ENCODE results near the gene MUC5B.

The MUC5B gene

DNA sequence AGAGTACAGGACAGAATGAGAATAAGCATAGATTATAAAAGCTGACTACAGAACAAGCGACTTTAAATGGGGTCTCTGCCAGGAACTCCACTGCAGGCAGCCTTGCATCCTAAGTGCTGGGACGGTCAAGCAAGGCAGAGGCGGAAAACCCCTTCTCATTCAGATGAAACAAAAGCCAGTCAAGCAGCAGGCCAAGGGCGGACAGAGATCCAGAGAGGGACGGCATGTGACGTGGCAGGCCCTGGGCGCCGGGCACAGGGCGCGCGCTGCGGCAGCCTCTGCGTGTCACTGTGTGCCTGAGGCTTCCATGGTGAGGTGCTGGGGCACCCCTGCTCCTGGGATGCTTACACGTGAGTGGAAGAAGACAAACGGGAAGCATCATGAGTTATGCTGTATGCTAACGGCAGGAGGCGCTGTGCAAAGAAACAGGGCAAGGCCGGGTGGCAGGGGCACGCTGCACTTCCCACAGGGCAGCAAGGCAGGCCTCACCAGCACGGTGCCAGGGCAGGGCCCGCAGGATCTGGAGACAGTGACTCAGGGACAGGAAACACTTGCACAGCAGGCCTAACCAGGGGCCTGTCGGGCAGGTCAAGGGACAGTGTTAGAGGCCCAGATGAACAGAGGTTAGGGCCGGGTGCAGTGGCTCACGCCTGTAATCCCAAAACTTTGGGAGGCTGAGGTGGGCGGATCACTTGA, 80.4 kb downstream of the MUC5B start:
- DNase-seq (ENCODE audit: low read depth), result no peak
- TF ChIP-seq, protein P1, sequence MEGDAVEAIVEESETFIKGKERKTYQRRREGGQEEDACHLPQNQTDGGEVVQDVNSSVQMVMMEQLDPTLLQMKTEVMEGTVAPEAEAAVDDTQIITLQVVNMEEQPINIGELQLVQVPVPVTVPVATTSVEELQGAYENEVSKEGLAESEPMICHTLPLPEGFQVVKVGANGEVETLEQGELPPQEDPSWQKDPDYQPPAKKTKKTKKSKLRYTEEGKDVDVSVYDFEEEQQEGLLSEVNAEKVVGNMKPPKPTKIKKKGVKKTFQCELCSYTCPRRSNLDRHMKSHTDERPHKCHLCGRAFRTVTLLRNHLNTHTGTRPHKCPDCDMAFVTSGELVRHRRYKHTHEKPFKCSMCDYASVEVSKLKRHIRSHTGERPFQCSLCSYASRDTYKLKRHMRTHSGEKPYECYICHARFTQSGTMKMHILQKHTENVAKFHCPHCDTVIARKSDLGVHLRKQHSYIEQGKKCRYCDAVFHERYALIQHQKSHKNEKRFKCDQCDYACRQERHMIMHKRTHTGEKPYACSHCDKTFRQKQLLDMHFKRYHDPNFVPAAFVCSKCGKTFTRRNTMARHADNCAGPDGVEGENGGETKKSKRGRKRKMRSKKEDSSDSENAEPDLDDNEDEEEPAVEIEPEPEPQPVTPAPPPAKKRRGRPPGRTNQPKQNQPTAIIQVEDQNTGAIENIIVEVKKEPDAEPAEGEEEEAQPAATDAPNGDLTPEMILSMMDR (IDR thresholded peaks at IDR 0.05; ENCODE audit: control insufficient read depth, insufficient read depth, low read depth, low read length, missing control alignments), result no peak
- no peak overlapping the region for H3K4me3 ChIP-seq (ENCODE audit: control insufficient read depth, low read depth, low read length)

DNA sequence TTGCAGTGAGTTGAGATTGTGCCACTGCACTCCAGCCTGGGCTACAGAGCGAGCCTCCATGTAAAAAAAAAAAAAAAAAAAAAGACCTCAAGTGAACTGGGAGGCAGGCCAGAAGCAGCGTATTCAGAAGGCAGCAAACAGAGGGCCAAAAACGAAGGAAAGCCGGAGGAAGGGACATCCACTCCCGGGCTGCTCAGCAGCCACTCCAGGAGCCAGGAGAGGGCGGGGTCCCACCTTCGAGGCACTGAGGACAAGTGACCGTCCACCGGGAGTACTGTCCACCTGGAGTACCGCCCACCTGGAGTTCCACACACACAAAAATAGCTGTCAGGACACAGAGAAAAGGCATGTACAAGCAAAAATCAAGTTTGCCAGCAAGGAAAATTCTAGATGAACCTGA, 81.1 kb downstream of the MUC5B start:
- H3K4me3 ChIP-seq (ENCODE audit: control insufficient read depth, low read depth, low read length), result no peak overlapping the region
- TF ChIP-seq, protein P1 (IDR thresholded peaks at IDR 0.05; ENCODE audit: control insufficient read depth, insufficient read depth, low read depth, low read length, missing control alignments), result no peak
- DNase-seq (ENCODE audit: low read depth), result no peak

DNA sequence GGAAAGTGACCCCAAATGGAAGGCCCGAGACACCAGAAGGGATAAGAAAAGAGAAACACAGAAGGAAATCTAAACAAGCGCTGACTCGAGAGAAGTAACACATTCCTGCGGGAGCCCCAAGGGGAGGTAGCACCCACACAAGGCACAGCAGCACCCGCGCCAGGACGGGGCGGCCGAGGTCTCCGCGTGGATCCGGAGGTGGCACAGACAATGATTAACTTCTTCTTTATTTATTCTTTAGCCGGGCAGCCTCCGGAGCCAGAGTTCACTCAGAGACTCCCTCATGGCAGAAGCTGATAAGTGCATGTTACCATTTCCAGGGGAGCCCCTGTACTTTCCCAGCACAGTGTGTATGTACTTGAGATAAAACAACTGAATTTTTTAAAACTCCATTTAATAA, 81.5 kb downstream of the MUC5B start:
- no peak for DNase-seq (ENCODE audit: low read depth)
- no peak overlapping the region for H3K4me3 ChIP-seq (ENCODE audit: control insufficient read depth, low read depth, low read length)
- TF ChIP-seq, protein P1 (IDR thresholded peaks at IDR 0.05; ENCODE audit: control insufficient read depth, insufficient read depth, low read depth, low read length, missing control alignments), result no peak

DNA sequence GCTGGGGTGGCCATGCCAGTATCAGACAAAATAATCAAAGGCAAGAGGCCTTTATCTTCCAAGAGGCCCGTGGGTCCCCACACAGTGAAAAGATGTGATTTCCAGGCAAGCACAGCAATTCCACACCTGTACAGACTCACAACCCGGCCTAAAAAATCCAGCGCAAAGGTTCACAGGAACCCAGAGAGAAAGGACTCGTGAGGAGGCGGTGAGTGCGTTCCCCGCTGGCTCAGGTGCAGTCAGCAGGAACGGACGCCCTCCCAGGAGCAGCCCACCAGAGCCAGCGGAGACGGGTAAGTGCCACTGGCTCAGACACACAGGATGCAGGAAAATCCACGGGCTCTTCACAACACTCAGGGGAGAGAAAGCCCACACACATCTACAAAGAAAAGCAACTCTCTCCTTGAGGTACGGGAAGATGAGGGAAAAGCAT, 82.2 kb downstream of the MUC5B start:
- no peak for DNase-seq (ENCODE audit: low read depth)
- TF ChIP-seq, protein P1 (IDR thresholded peaks at IDR 0.05; ENCODE audit: control insufficient read depth, insufficient read depth, low read depth, low read length, missing control alignments), result no peak

DNA sequence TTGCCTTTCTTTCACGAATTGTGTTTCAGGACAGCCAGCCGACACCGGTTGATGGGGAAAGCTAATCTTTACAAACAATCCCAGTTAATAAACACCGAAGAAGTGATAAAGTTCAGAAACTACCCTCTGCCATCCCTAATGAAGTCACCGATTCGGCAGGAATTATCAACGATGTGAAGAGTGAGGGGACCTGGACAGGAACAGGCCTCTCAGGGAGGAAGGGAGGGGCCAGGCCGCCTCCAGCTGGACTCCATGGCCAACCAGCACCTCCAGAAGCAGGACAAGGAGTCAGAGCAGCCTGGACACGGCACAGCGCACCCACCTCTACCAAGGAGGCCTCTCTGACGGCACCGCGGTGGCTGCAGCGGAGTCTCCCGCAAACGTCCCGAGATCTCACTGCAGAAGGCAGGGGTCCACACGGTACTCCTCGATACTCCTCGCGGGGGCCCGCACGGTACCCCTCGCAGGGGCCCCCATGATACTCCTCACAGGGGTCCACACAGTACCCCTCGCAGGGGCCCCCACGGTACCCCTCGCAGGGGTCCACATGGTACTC, 82.7 kb downstream of the MUC5B start:
- TF ChIP-seq, protein P1 (IDR thresholded peaks at IDR 0.05; ENCODE audit: control insufficient read depth, insufficient read depth, low read depth, low read length, missing control alignments), result no peak
- no peak overlapping the region for H3K4me3 ChIP-seq (ENCODE audit: control insufficient read depth, low read depth, low read length)
- DNase-seq (ENCODE audit: low read depth), result no peak

More for the DNA sequence above, 82.2 kb downstream of the MUC5B start:
- no peak overlapping the region for H3K4me3 ChIP-seq (ENCODE audit: control insufficient read depth, low read depth, low read length)

DNA sequence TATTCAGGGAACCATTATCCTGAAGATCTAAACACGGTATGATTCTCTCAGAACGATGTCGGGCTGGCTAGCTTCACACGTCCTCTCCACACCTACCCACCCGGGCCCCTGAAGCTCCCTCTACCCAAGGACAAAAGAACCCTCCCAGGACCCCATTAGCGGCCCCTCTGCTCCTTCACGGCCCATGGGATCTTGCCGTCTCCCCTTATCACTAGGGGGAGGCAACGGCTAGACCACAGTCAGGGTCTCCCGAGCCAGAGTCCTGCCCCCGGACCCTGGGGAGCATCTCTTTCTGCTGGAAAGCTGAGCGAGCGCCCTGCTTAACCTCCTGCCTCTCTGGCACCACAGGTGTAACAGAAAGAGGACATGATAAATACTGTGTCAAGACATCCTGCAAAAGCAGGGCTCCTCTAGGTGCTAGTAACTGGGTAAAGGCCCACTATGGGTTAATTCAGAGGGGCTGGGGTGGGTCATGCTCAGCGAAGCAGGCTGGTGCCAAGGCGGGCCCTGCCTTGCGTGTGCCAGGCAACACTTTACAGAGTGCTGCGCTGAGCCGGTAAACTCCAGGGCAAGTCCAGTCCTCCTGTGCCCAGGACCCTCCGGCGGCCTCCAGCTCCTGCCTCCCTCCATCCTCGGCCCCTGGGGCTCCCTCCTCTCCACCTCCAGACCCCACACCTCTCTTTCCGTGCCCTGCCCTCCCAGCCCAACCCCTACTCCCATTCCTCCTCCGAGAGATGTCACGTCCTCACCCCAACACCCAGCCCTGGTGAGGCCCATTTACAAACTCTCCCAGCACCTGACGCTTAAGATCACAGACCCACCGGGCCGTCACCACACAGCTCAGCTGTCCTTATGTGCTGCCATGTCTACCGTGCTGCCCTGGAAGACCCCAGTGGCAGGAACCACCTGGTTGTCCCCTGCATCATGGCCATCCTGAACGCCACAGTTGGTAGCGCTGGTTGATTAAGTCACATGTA, 83.6 kb downstream of the MUC5B start:
- H3K4me3 ChIP-seq (ENCODE audit: control insufficient read depth, low read depth, low read length), result no peak overlapping the region
- TF ChIP-seq, protein P1 (IDR thresholded peaks at IDR 0.05; ENCODE audit: control insufficient read depth, insufficient read depth, low read depth, low read length, missing control alignments), result no peak
- DNase-seq (ENCODE audit: low read depth), result no peak

Data from AG09309 (cell line).